Kidney (tissue), 14 donors: ENCODE results near the gene FHDC1. TPM values are rescaled to one million over a fixed set of nuclear protein-coding genes. Genes with fewer than 3 reads are reported as not detected.

Experiments used
- DNase-seq, 5 donors: peaks; one replicate each; pipeline ENCODE4 v3.0.0-alpha.2; 2013 to 2020
- FAIRE-seq: peaks from 2 replicates; lab custom pipeline; 2012; peaks lifted over from hg19 to GRCh38; lab: Jason Lieb, UNC
- H3K27ac ChIP-seq, 2 donors: one replicate each; pipeline ENCODE4 v1.7.0; 2013; ENCODE audit warnings: low read depth in 2 of 2, low read length in 2 of 2, inconsistent platforms in 1 of 2
- H3K27me3 ChIP-seq: one replicate; pipeline ENCODE4 v1.7.1; 2013; ENCODE audit warnings: low read length, inconsistent platforms; ENCODE audit not compliant: control insufficient read depth, insufficient read depth
- H3K36me3 ChIP-seq, 3 donors: one replicate each; pipeline versions ENCODE4 v1.7.0 to v1.7.1; 2013; ENCODE audit warnings: low read length in 3 of 3, control low read depth in 1 of 3, inconsistent platforms in 1 of 3; ENCODE audit not compliant: insufficient read depth in 3 of 3, control insufficient read depth in 2 of 3
- H3K4me1 ChIP-seq, 3 donors: one replicate each; pipeline versions ENCODE4 v1.7.0 to v1.7.1; 2013; ENCODE audit warnings: low read length in 3 of 3, inconsistent platforms in 1 of 3, low read depth in 1 of 3; ENCODE audit not compliant: control insufficient read depth in 2 of 3, insufficient read depth in 2 of 3
- H3K4me3 ChIP-seq, 3 donors: one replicate each; pipeline versions ENCODE4 v1.7.0 to v1.8.1; 2013; ENCODE audit warnings: low read length in 3 of 3, control low read depth in 1 of 3, inconsistent platforms in 1 of 3
- H3K9ac ChIP-seq, 3 donors: one replicate each; pipeline versions ENCODE4 v1.7.0 to v1.7.1; 2013; ENCODE audit warnings: low read length in 3 of 3, control low read depth in 1 of 3, inconsistent platforms in 1 of 3
- H3K9me3 ChIP-seq, 3 donors: one replicate each; pipeline versions ENCODE4 v1.7.0 to v1.7.1; 2013; ENCODE audit warnings: low read length in 3 of 3, control low read depth in 1 of 3, inconsistent platforms in 1 of 3; ENCODE audit not compliant: control insufficient read depth in 2 of 3, insufficient read depth in 1 of 3
- intact Hi-C: fragments of 100-400 bp; cut with DNase I; formaldehyde crosslinking; loops from one replicate; pipeline ENCODE4 v1.11.1; 2022
- polyA plus RNA-seq: library from polyadenylated mRNA; stranded (reverse); fragments of 350-450 nt; fragmentation: Illumina TruSeq; extraction: RNeasy Lipid Tissue Mini Kit (QIAGEN cat#74804); gene quantifications from one replicate; pipeline ENCODE4 v1.2.3, GENCODE V29; 2014; ENCODE audit warnings: low read depth, low replicate concordance; ENCODE audit not compliant: insufficient read depth
- total RNA-seq: library from RNA; stranded (reverse); fragmentation: NEBNext Ultra II Directional; extraction: Animal tissue kit (Norgen Biotek cat#: 25700); gene quantifications from one replicate; pipeline ENCODE4 v1.2.1, GENCODE V29; 2021
- TF ChIP-seq, protein P1 (sequence below): IDR thresholded peaks from 3 replicates; pipeline ENCODE4 v1.5.1; 2012; ENCODE audit warnings: mild to moderate bottlenecking, moderate library complexity, borderline replicate concordance; ENCODE audit not compliant: insufficient read depth; ENCODE audit errors: extremely low read depth
- donor health status: control.
- donor health status: control.
- donor health status: control.
- donor health status: control.
- donor health status: control.
- donor health status: DM: yes; HTN: yes; CAD: no.
- donor health status: Normal renal cell carcinoma (clear cell type).

FHDC1 gene
- total and polyA plus RNA-seq, 2 donors from 2014 or later = 1.5 to 5.9 TPM

DNA sequence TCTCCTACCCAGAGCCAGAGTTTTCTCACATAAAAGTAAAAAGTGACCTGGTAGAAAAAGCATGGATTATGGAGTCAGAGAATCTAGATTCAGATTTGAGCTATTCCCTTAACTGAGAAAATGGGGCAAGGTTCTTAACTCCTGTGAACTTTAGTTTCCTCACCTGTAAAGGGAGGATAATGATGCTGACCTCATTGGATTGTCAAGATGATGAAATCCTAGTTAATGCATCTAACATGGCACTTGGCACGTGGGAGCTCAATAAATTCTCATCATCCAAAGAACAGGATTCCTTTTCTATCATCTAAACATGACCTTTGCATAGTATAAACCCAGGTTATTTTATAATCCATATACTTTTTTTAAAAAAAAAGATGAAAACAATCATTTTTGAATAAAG lies 18.6 kb downstream of the FHDC1 start:
- Histone ChIP-seq H3K4me3 (no peak overlapping the region), H3K4me1 (peaks cover 0 to 20% (median 13%) of the 10 kb centered on the region in 3 donors), H3K27ac (no peak overlapping the region), H3K27me3 (no peaks in the 10 kb centered on the region), H3K36me3 (no peaks in the 10 kb centered on the region), H3K9me3 (no peaks in the 10 kb centered on the region), H3K9ac (no peak overlapping the region)
- DNase-seq (no peak), FAIRE-seq (no peak)
- intact Hi-C loops = no loop called here
- TF ChIP-seq, protein P1, sequence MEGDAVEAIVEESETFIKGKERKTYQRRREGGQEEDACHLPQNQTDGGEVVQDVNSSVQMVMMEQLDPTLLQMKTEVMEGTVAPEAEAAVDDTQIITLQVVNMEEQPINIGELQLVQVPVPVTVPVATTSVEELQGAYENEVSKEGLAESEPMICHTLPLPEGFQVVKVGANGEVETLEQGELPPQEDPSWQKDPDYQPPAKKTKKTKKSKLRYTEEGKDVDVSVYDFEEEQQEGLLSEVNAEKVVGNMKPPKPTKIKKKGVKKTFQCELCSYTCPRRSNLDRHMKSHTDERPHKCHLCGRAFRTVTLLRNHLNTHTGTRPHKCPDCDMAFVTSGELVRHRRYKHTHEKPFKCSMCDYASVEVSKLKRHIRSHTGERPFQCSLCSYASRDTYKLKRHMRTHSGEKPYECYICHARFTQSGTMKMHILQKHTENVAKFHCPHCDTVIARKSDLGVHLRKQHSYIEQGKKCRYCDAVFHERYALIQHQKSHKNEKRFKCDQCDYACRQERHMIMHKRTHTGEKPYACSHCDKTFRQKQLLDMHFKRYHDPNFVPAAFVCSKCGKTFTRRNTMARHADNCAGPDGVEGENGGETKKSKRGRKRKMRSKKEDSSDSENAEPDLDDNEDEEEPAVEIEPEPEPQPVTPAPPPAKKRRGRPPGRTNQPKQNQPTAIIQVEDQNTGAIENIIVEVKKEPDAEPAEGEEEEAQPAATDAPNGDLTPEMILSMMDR = no peak

GRCh38 chr4:152956147-152956546 lies 20.0 kb downstream of the FHDC1 start:
- TF ChIP-seq, protein P1 = no peak
- H3K27me3 ChIP-seq = no peaks in the 10 kb centered on the region
- no peak overlapping the region for H3K4me3 ChIP-seq
- H3K4me1 ChIP-seq = peaks cover 0 to 16% (median 11%) of the 10 kb centered on the region in 3 donors
- no peaks in the 10 kb centered on the region for H3K36me3 ChIP-seq
- H3K9me3 ChIP-seq = no peaks in the 10 kb centered on the region
- no peak overlapping the region for H3K27ac ChIP-seq
- no peak for DNase-seq
- intact Hi-C loops = no loop called here
- no peak for FAIRE-seq
- no peak overlapping the region for H3K9ac ChIP-seq

DNA sequence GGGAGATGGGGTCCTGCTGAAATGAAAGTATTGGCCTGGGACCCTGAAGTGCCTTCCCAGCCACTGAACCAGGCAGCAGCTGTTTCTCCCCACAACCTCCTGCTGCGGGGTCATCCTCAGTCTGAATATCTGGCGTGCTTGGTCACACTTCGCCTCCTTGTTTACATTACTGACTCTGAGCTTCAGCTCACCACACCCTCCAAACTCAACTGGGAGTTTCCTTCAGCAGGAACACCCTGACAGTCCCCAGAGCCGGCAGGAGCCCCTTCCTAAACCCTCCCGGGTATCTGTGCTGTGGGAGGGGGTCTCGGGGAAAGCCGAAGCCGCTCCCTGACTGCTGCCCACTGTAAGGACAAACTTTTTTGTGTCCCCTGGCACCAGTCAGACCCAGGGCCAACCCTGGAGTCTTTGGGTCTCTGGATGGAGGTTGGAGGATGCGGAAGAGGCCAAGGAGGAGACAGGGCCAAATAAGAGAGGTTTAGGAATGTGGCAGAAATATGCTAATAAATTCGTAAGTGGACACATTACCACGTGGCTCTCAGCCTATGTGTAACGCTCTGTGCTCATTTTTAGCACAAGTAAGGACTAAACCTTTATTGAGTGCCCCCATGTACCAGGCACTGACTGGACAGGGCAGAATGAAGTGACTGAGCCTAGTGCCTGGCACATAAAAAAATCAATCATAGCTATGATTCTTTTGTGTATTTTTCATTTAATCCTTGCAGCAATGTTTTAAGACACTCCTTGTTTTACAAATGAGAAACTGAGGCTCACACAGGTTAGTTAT lies 20.7 kb downstream of the FHDC1 start:
- H3K27ac ChIP-seq = peak overlapping the region; percentile 57 to 59
- H3K9ac ChIP-seq = no peak overlapping the region
- FAIRE-seq (no peak), DNase-seq (peak in 4 of 5 donors; percentile 67 to 85 (median 74))
- H3K4me3 ChIP-seq = no peak overlapping the region
- TF ChIP-seq, protein P1 = no peak
- peaks cover 0 to 14% (median 11%) of the 10 kb centered on the region in 3 donors for H3K4me1 ChIP-seq
- H3K36me3 ChIP-seq = no peaks in the 10 kb centered on the region
- intact Hi-C loops = no loop called here
- H3K9me3 ChIP-seq = no peaks in the 10 kb centered on the region
- no peaks in the 10 kb centered on the region for H3K27me3 ChIP-seq
